NB4 (cell line): ENCODE data around the gene COL23A1.

ENCODE experiments used
- CTCF ChIP-seq: IDR thresholded peaks from one replicate; pipeline ENCODE4 v1.5.1; 2012; ENCODE audit warnings: low read depth, low read length
- MAX ChIP-seq: IDR thresholded peaks from 2 replicates; pipeline ENCODE4 v1.6.1; 2011; ENCODE audit warnings: low read depth, low read length

- TF ChIP-seq CTCF (no peak), MAX (no peak)
Measured at GRCh38 chr5:178367736-178368120, 222.5 kb downstream of the COL23A1 start.
